HCT116 (cell line): ENCODE results near the gene C5orf58. TPM values are rescaled to one million over a fixed set of nuclear protein-coding genes. Genes with fewer than 3 reads are reported as not detected.

Source experiments
- ATAC-seq: fragments of 200-7000 bp; cut with Tn5 transposase; 2 replicates; pipeline ENCODE4 v1.9.1; 2020; ENCODE audit warnings: mild to moderate bottlenecking, moderate library complexity
- BruUV-seq: library from RNA; stranded (reverse); fragments of 400-500 nt; replicated peaks from 2 replicates; lab custom pipeline; 2021; lab: Mats Ljungman, UMichigan
- CTCF ChIA-PET: fragments of 300-600 bp; sonication (Branson Sonifier 250); formaldehyde crosslinking; loops from one replicate; lab custom pipeline; 2021; ENCODE audit warnings: antibody characterized with exemption; lab: Charles Lee
- POLR2A ChIA-PET: fragments of 300-600, 350-600 bp; sonication (Branson Sonifier 250); formaldehyde crosslinking; loops from one replicate; lab custom pipeline; 2021; ENCODE audit warnings: antibody characterized with exemption; lab: Charles Lee
- RAD21 ChIA-PET, 2 experiments: fragments of 300-600 bp; sonication (Branson Sonifier 250); formaldehyde crosslinking; loops; one replicate each; lab custom pipeline; 2023; ENCODE audit warnings: low total read pairs in 2 of 2; ENCODE audit not compliant: uncharacterized antibody in 2 of 2, unreplicated experiment in 2 of 2, low non-redundant PET in 1 of 2; lab: Charles Lee
- DNase-seq: peaks from one replicate; pipeline ENCODE4 v3.0.0-alpha.2; 2010; ENCODE audit warnings: low read depth, low spot score
- H2AFZ ChIP-seq: fragments of 200-600 bp; shearing (Covaris generic), sonication (generic); 2 replicates; pipeline ENCODE4 v1.6.1; 2017; ENCODE audit warnings: low read depth, mixed run types, mixed read lengths, antibody characterized with exemption, low read length; ENCODE audit not compliant: poor library complexity, severe bottlenecking
- H3K27ac ChIP-seq: 2 replicates; pipeline ENCODE4 v1.5.1; 2012; ENCODE audit warnings: low read depth, low read length
- H3K27me3 ChIP-seq: fragments of 200-600 bp; sonication (generic); 2 replicates; pipeline ENCODE4 v1.6.1; 2016; ENCODE audit warnings: mixed run types, low read length, mixed read lengths; ENCODE audit not compliant: insufficient read depth
- H3K36me3 ChIP-seq, 2 experiments: fragments of 200-500 bp in 1 of 2; fragments of 200-600 bp in 1 of 2; sonication (Bioruptor generic) in 1 of 2; sonication (generic) in 1 of 2; 2 replicates each; pipeline versions ENCODE4 v1.5.1 to v1.6.1; 2014 to 2016; ENCODE audit warnings: low read length in 2 of 2, inconsistent platforms in 1 of 2, mixed read lengths in 1 of 2, mixed run types in 1 of 2; ENCODE audit not compliant: insufficient read depth in 2 of 2, control insufficient read depth in 1 of 2
- H3K4me1 ChIP-seq, 2 experiments: fragments of 200-600 bp in 1 of 2; sonication (generic) in 1 of 2; 2 replicates each; pipeline versions ENCODE4 v1.5.1 to v1.6.1; 2012 to 2017; ENCODE audit warnings: low read length in 2 of 2, inconsistent platforms in 1 of 2, mild to moderate bottlenecking in 1 of 2, mixed read lengths in 1 of 2, mixed run types in 1 of 2, moderate library complexity in 1 of 2; ENCODE audit not compliant: insufficient read depth in 2 of 2, control insufficient read depth in 1 of 2
- H3K4me2 ChIP-seq: fragments of 200-600 bp; sonication (generic); 2 replicates; pipeline ENCODE4 v1.6.1; 2017; ENCODE audit warnings: mixed run types, low read length, mixed read lengths
- H3K4me3 ChIP-seq, 2 experiments: fragments of 200-600 bp in 1 of 2; sonication (generic) in 1 of 2; replicated peaks in 1 of 2; 2 replicates each; pipeline ENCODE4 v1.5.1; 2011 to 2016; ENCODE audit warnings: low read length in 2 of 2, control low read depth in 1 of 2, low read depth in 1 of 2, mild to moderate bottlenecking in 1 of 2, mixed read lengths in 1 of 2, mixed run types in 1 of 2
- H3K79me2 ChIP-seq: fragments of 200-600 bp; sonication (generic); 2 replicates; pipeline ENCODE4 v1.6.1; 2017; ENCODE audit warnings: mild to moderate bottlenecking, mixed run types, low read length, moderate library complexity, mixed read lengths; ENCODE audit not compliant: insufficient read depth
- H3K9ac ChIP-seq: fragments of 200-600 bp; sonication (generic); 2 replicates; pipeline ENCODE4 v1.6.1; 2016; ENCODE audit warnings: low read length, mixed read lengths
- H3K9me2 ChIP-seq: fragments of 200-600 bp; sonication (generic), shearing (Covaris generic); 2 replicates; pipeline ENCODE4 v1.6.1; 2017; ENCODE audit warnings: mixed run types, mild to moderate bottlenecking, moderate library complexity; ENCODE audit not compliant: insufficient read depth
- H3K9me3 ChIP-seq, 2 experiments: fragments of 200-500 bp in 1 of 2; fragments of 200-600 bp in 1 of 2; sonication (Bioruptor generic) in 1 of 2; sonication (generic) in 1 of 2; 2 replicates each; pipeline ENCODE4 v1.6.1; 2014 to 2017; ENCODE audit warnings: low read length in 2 of 2, mixed read lengths in 2 of 2, inconsistent platforms in 1 of 2, low read depth in 1 of 2, mild to moderate bottlenecking in 1 of 2, mixed run types in 1 of 2, moderate library complexity in 1 of 2; ENCODE audit not compliant: control insufficient read depth in 1 of 2, insufficient read depth in 1 of 2
- H4K20me1 ChIP-seq: fragments of 200-600 bp; sonication (generic), shearing (Covaris generic); 2 replicates; pipeline ENCODE4 v1.6.1; 2017; ENCODE audit warnings: mixed run types, mild to moderate bottlenecking, moderate library complexity; ENCODE audit not compliant: insufficient read depth
- ATF3 ChIP-seq: IDR thresholded peaks from 2 replicates; pipeline ENCODE4 v1.6.1; 2012
- CBX3 ChIP-seq: IDR thresholded peaks from 2 replicates; pipeline ENCODE4 v1.6.1; 2012; ENCODE audit warnings: low read depth
- EGR1 ChIP-seq: IDR thresholded peaks from 2 replicates; pipeline ENCODE4 v1.6.1; 2012; ENCODE audit warnings: low read depth
- ELF1 ChIP-seq: IDR thresholded peaks from 2 replicates; pipeline ENCODE4 v1.6.1; 2012; ENCODE audit warnings: low read depth, borderline replicate concordance
- EZH2phosphoT487 ChIP-seq: fragments of 200-600 bp; IDR thresholded peaks from 2 replicates; pipeline ENCODE4 v1.6.1; 2018; ENCODE audit warnings: antibody characterized with exemption, borderline replicate concordance
- POLR2AphosphoS5 ChIP-seq: IDR thresholded peaks from 2 replicates; pipeline ENCODE4 v1.6.1; 2011; ENCODE audit warnings: mild to moderate bottlenecking, low read depth, low read length, moderate library complexity
- SIN3A ChIP-seq: IDR thresholded peaks from 2 replicates; pipeline ENCODE4 v1.6.1; 2012; ENCODE audit warnings: low read depth
- SP1 ChIP-seq: IDR thresholded peaks from 2 replicates; pipeline ENCODE4 v1.6.1; 2012; ENCODE audit warnings: low read depth
- SRF ChIP-seq: IDR thresholded peaks from 2 replicates; pipeline ENCODE4 v1.6.1; 2012; ENCODE audit warnings: low read depth
- YY1 ChIP-seq: IDR thresholded peaks from 2 replicates; pipeline ENCODE4 v1.6.1; 2011; ENCODE audit warnings: low read length, low read depth, moderate library complexity, mild to moderate bottlenecking; ENCODE audit not compliant: insufficient replicate concordance; ENCODE audit errors: extremely low read depth
- ZNF274 ChIP-seq: fragments of 200-500 bp; sonication (Bioruptor generic); IDR thresholded peaks from 2 replicates; pipeline ENCODE4 v1.6.1; 2014; ENCODE audit warnings: mild to moderate bottlenecking, low read depth, low read length, inconsistent platforms
- intact Hi-C: fragments of 100-400 bp; cut with micrococcal nuclease; formaldehyde crosslinking; loops from 2 replicates; pipeline ENCODE4 v1.10.0; 2022
- total RNA-seq: library from RNA; stranded (reverse); gene quantifications from one replicate; pipeline ENCODE4 v1.2.1, GENCODE V29; 2021; ENCODE audit not compliant: unreplicated experiment
- TF ChIP-seq, protein P1 (sequence below), 3 experiments: fragments of 200-600 bp in 1 of 3; sonication (generic) in 1 of 3; IDR thresholded peaks in 2 of 3; conservative IDR thresholded peaks in 1 of 3; 2 replicates each; pipeline ENCODE4 v1.5.1; 2012 to 2017; ENCODE audit warnings: low read depth in 2 of 3, low read length in 2 of 3, antibody characterized with exemption in 1 of 3, borderline replicate concordance in 1 of 3, control low read depth in 1 of 3, mild to moderate bottlenecking in 1 of 3, mixed read lengths in 1 of 3, mixed run types in 1 of 3, moderate library complexity in 1 of 3; ENCODE audit not compliant: insufficient read depth in 1 of 3
- TF ChIP-seq, protein P2 (sequence below): IDR thresholded peaks from 2 replicates; pipeline ENCODE4 v1.6.1; 2011; ENCODE audit warnings: mild to moderate bottlenecking, low read length, moderate library complexity; ENCODE audit not compliant: insufficient replicate concordance; ENCODE audit errors: extremely low read depth
- TF ChIP-seq, protein P3 (sequence below): IDR thresholded peaks from 2 replicates; pipeline ENCODE4 v1.6.1; 2012

Gene C5orf58
- total RNA-seq, 1 experiment from 2014 or later, result not detected

- H3K9me3 ChIP-seq, result peaks cover 0 to 15% of the 10 kb centered on the region in 2 experiments; a peak in 1 of 4 replicates
- DNase-seq, result no peak
- RAD21 ChIA-PET, result no interaction called here
These were observed 55.4 kb downstream of the C5orf58 start for GRCh38 chr5:170288151-170288550.

GRCh38 chr5:170288551-170288950, 55.8 kb downstream of the C5orf58 start:
- intact Hi-C loops, result no loop called here
- no peaks in the 10 kb centered on the region for H3K36me3 ChIP-seq
- ATAC-seq (no peak), DNase-seq (no peak)
- no peaks in the 10 kb centered on the region for H4K20me1 ChIP-seq
- ChIA-PET POLR2A (no interaction called here), RAD21 (no interaction called here), CTCF (no interaction called here)
- H3K9ac ChIP-seq, result no peak overlapping the region
- H3K27ac ChIP-seq, result no peak overlapping the region
- H3K4me1 ChIP-seq, result no peaks in the 10 kb centered on the region
- no peak overlapping the region for H2AFZ ChIP-seq
- H3K79me2 ChIP-seq, result no peaks in the 10 kb centered on the region
- peaks cover 77% of the 10 kb centered on the region for H3K27me3 ChIP-seq
- H3K9me2 ChIP-seq, result no peaks in the 10 kb centered on the region
- peaks cover 0 to 15% of the 10 kb centered on the region in 2 experiments; a peak in 1 of 4 replicates for H3K9me3 ChIP-seq
- no TSS peak for BruUV-seq
- no peak overlapping the region for H3K4me2 ChIP-seq
- H3K4me3 ChIP-seq, result no peak overlapping the region
- TF ChIP-seq, protein P1, sequence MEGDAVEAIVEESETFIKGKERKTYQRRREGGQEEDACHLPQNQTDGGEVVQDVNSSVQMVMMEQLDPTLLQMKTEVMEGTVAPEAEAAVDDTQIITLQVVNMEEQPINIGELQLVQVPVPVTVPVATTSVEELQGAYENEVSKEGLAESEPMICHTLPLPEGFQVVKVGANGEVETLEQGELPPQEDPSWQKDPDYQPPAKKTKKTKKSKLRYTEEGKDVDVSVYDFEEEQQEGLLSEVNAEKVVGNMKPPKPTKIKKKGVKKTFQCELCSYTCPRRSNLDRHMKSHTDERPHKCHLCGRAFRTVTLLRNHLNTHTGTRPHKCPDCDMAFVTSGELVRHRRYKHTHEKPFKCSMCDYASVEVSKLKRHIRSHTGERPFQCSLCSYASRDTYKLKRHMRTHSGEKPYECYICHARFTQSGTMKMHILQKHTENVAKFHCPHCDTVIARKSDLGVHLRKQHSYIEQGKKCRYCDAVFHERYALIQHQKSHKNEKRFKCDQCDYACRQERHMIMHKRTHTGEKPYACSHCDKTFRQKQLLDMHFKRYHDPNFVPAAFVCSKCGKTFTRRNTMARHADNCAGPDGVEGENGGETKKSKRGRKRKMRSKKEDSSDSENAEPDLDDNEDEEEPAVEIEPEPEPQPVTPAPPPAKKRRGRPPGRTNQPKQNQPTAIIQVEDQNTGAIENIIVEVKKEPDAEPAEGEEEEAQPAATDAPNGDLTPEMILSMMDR (IDR thresholded peaks at IDR 0.05 in 2 of 3, conservative IDR thresholded peaks at IDR 0.05 in 1 of 3; ENCODE audit: borderline replicate concordance in 1 of 3, insufficient read depth in 1 of 3, low read depth in 2 of 3, low read length in 2 of 3), result no peak
- TF ChIP-seq EZH2phosphoT487 (no peak), SIN3A (no peak), SP1 (no peak), ELF1 (no peak), ATF3 (no peak), CBX3 (no peak), ZNF274 (no peak), YY1 (no peak), POLR2AphosphoS5 (no peak), SRF (no peak)
- TF ChIP-seq, protein P2, sequence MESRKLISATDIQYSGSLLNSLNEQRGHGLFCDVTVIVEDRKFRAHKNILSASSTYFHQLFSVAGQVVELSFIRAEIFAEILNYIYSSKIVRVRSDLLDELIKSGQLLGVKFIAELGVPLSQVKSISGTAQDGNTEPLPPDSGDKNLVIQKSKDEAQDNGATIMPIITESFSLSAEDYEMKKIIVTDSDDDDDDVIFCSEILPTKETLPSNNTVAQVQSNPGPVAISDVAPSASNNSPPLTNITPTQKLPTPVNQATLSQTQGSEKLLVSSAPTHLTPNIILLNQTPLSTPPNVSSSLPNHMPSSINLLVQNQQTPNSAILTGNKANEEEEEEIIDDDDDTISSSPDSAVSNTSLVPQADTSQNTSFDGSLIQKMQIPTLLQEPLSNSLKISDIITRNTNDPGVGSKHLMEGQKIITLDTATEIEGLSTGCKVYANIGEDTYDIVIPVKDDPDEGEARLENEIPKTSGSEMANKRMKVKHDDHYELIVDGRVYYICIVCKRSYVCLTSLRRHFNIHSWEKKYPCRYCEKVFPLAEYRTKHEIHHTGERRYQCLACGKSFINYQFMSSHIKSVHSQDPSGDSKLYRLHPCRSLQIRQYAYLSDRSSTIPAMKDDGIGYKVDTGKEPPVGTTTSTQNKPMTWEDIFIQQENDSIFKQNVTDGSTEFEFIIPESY, result no peak

More at GRCh38 chr5:170288151-170288550, 55.4 kb downstream of the C5orf58 start:
- Histone ChIP-seq H3K27ac (no peak overlapping the region), H3K27me3 (peaks cover 76% of the 10 kb centered on the region), H3K9me2 (no peaks in the 10 kb centered on the region), H3K36me3 (no peaks in the 10 kb centered on the region), H3K4me2 (no peak overlapping the region), H3K9ac (no peak overlapping the region), H3K4me3 (no peak overlapping the region), H2AFZ (no peak overlapping the region), H4K20me1 (no peaks in the 10 kb centered on the region)
- no peak for ATAC-seq
- ChIA-PET POLR2A (no interaction called here), CTCF (no interaction called here)
- no TSS peak for BruUV-seq
- intact Hi-C loops, result no loop called here
- TF ChIP-seq SRF (no peak), EGR1 (no peak)
- TF ChIP-seq, protein P3, sequence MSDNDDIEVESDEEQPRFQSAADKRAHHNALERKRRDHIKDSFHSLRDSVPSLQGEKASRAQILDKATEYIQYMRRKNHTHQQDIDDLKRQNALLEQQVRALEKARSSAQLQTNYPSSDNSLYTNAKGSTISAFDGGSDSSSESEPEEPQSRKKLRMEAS, result no peak
- TF ChIP-seq, all 23 proteins: peak for 0
- Histone ChIP-seq H3K4me1 (no peaks in the 10 kb centered on the region), H3K79me2 (no peaks in the 10 kb centered on the region)
